ENCODE measurements around the gene COX17.

GRCh38 chr3:119717520-119717919 is 40.3 kb upstream of the COX17 start:
- no peak for TF ChIP-seq CTCF (IDR thresholded peaks at IDR 0.05)
- TF ChIP-seq POLR2A (IDR thresholded peaks at IDR 0.05) = no peak

All from uterus (tissue), 2 donors.